Peyer's patch (tissue), 4 donors: ENCODE data around the gene SEC14L5.

Experiments
- CTCF ChIP-seq, 6 experiments: fragments of 450-650 bp in 4 of 6; fragments of 200-600 bp in 2 of 6; sonication (generic) in 1 of 6; IDR thresholded peaks; one replicate each; pipeline ENCODE4 v1.5.1; 2017 to 2019; ENCODE audit warnings: antibody characterized with exemption in 6 of 6, mild to moderate bottlenecking in 3 of 6, moderate library complexity in 1 of 6
- POLR2A ChIP-seq, 2 donors: fragments of 450-650 bp; IDR thresholded peaks; one replicate each; pipeline ENCODE4 v1.5.1; 2017; ENCODE audit warnings: antibody characterized with exemption in 2 of 2, mild to moderate bottlenecking in 2 of 2, moderate library complexity in 2 of 2

- TF ChIP-seq POLR2A (IDR thresholded peaks at IDR 0.05) (no peak), CTCF (IDR thresholded peaks at IDR 0.05) (no peak)
Measured at GRCh38 chr16:4989391-4990006, 31.4 kb downstream of the SEC14L5 start.
